Mesendoderm (in vitro differentiated cells): ENCODE measurements around the gene IMMP1L.

Experiments
- DNase-seq: peaks from one replicate; pipeline ENCODE4 v3.0.0; 2013
- H2AK5ac ChIP-seq: 2 replicates; pipeline ENCODE4 v1.6.1; 2013; ENCODE audit warnings: low read length, inconsistent platforms
- H2BK120ac ChIP-seq: 2 replicates; pipeline ENCODE4 v1.6.1; 2013; ENCODE audit warnings: low read depth, mild to moderate bottlenecking, low read length, moderate library complexity, mixed read lengths
- H2BK15ac ChIP-seq: replicated peaks from 2 replicates; pipeline ENCODE4 v1.6.1; 2013; ENCODE audit warnings: low read depth, mild to moderate bottlenecking, moderate library complexity
- H2BK5ac ChIP-seq: 2 replicates; pipeline ENCODE4 v1.6.1; 2013; ENCODE audit warnings: low read length, inconsistent platforms
- H3K18ac ChIP-seq: 2 replicates; pipeline ENCODE4 v1.6.1; 2013; ENCODE audit warnings: mild to moderate bottlenecking, low read length, mixed read lengths
- H3K23ac ChIP-seq: one replicate; pipeline ENCODE4 v1.6.1; 2013; ENCODE audit warnings: low read length
- H3K27ac ChIP-seq: 2 replicates; pipeline ENCODE4 v1.5.1; 2013; ENCODE audit warnings: low read depth, mild to moderate bottlenecking, inconsistent platforms, low read length, moderate library complexity
- H3K27me3 ChIP-seq: 2 replicates; pipeline ENCODE4 v1.6.1; 2013; ENCODE audit warnings: low read length, control low read depth, mild to moderate bottlenecking, inconsistent platforms; ENCODE audit not compliant: insufficient read depth, poor library complexity
- H3K36me3 ChIP-seq: 2 replicates; pipeline ENCODE4 v1.6.1; 2013; ENCODE audit warnings: low read length, inconsistent platforms; ENCODE audit not compliant: control insufficient read depth, insufficient read depth
- H3K4ac ChIP-seq: one replicate; pipeline ENCODE4 v1.6.1; 2013; ENCODE audit warnings: low read depth, mild to moderate bottlenecking, low read length, moderate library complexity
- H3K4me1 ChIP-seq: 2 replicates; pipeline ENCODE4 v1.6.1; 2013; ENCODE audit warnings: low read depth, low read length, inconsistent platforms; ENCODE audit not compliant: control insufficient read depth
- H3K4me2 ChIP-seq: 2 replicates; pipeline ENCODE4 v1.6.1; 2013; ENCODE audit warnings: low read length
- H3K4me3 ChIP-seq: 2 replicates; pipeline ENCODE4 v1.5.1; 2013; ENCODE audit warnings: mild to moderate bottlenecking, low read length
- H3K56ac ChIP-seq: one replicate; pipeline ENCODE4 v1.6.1; 2013; ENCODE audit warnings: low read length
- H3K79me1 ChIP-seq: 2 replicates; pipeline ENCODE4 v1.6.1; 2013; ENCODE audit warnings: low read length, inconsistent platforms
- H3K79me2 ChIP-seq: 2 replicates; pipeline ENCODE4 v1.6.1; 2013; ENCODE audit warnings: mild to moderate bottlenecking, low read length; ENCODE audit not compliant: control insufficient read depth, insufficient read depth
- H3K9ac ChIP-seq: 2 replicates; pipeline ENCODE4 v1.6.1; 2013; ENCODE audit warnings: low read length, inconsistent platforms
- H4K5ac ChIP-seq: one replicate; pipeline ENCODE4 v1.6.1; 2013; ENCODE audit warnings: low read length
- H4K8ac ChIP-seq: one replicate; pipeline ENCODE4 v1.6.1; 2013; ENCODE audit warnings: low read depth, mild to moderate bottlenecking, control low read depth, low read length, moderate library complexity
- WGBS: extraction: QIAGEN DNeasy Blood & Tissue Kit; methylation state at CpG from one replicate; pipeline ENCODE4 v1.1.7; 2013; ENCODE audit warnings: low lambda C conversion rate, missing lambda C conversion rate; ENCODE audit not compliant: insufficient coverage; ENCODE audit errors: extremely low coverage; 5-methylcytosine and 5-hydroxymethylcytosine counted together

Gene IMMP1L

GRCh38 chr11:31442086-31442485 is 67.3 kb downstream of the IMMP1L start:
- H3K79me1 ChIP-seq, result no peaks in the 10 kb centered on the region
- H3K4me1 ChIP-seq, result no peaks in the 10 kb centered on the region
- no peak overlapping the region for H3K4me2 ChIP-seq
- no CpG with 5 or more reads among the region's 2 CpGs for WGBS
- no peak overlapping the region for H3K27ac ChIP-seq
- no peak overlapping the region for H4K5ac ChIP-seq
- no peak overlapping the region for H2BK15ac ChIP-seq
- no peak overlapping the region for H3K9ac ChIP-seq
- H2BK5ac ChIP-seq, result no peak overlapping the region
- no peaks in the 10 kb centered on the region for H3K79me2 ChIP-seq
- DNase-seq, result no peak
- H3K27me3 ChIP-seq, result no peaks in the 10 kb centered on the region
- no peak overlapping the region for H2AK5ac ChIP-seq
- H3K18ac ChIP-seq, result no peak overlapping the region
- no peak overlapping the region for H3K56ac ChIP-seq
- H2BK120ac ChIP-seq, result no peak overlapping the region
- no peak overlapping the region for H3K23ac ChIP-seq
- no peak overlapping the region for H3K4ac ChIP-seq
- H3K4me3 ChIP-seq, result no peak overlapping the region
- H4K8ac ChIP-seq, result no peak overlapping the region
- no peaks in the 10 kb centered on the region for H3K36me3 ChIP-seq

DNA sequence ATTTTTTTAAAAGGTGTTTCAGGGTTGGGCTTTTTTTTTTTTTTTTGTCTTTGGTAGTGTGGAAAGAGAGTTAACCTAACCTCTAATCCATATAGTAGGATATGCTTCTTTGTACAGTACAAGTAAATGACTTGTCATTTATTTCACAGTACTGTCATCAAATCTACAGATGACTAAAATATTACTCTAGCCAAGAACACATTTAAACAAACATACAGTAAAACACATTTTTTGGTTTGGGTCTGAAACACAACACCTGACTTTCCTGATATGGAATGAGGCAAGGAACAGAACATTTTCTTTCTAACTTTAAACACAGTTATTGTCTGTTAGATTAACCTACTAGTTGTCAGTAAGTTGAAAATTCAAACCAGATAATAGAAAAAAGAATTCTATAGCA is 68.1 kb downstream of the IMMP1L start:
- H3K79me2 ChIP-seq, result no peaks in the 10 kb centered on the region
- no peaks in the 10 kb centered on the region for H3K79me1 ChIP-seq
- no peaks in the 10 kb centered on the region for H3K36me3 ChIP-seq
- no peak overlapping the region for H3K9ac ChIP-seq
- H2AK5ac ChIP-seq, result no peak overlapping the region
- H3K18ac ChIP-seq, result no peak overlapping the region
- H2BK15ac ChIP-seq, result no peak overlapping the region
- H4K5ac ChIP-seq, result no peak overlapping the region
- no peak overlapping the region for H4K8ac ChIP-seq
- H3K56ac ChIP-seq, result no peak overlapping the region
- no peak overlapping the region for H3K27ac ChIP-seq
- H3K4me1 ChIP-seq, result no peaks in the 10 kb centered on the region
- no peak for DNase-seq
- no peak overlapping the region for H3K23ac ChIP-seq
- no peak overlapping the region for H3K4me3 ChIP-seq
- H2BK5ac ChIP-seq, result no peak overlapping the region
- H3K4ac ChIP-seq, result no peak overlapping the region
- no peaks in the 10 kb centered on the region for H3K27me3 ChIP-seq
- H3K4me2 ChIP-seq, result no peak overlapping the region
- H2BK120ac ChIP-seq, result no peak overlapping the region

GRCh38 chr11:31437742-31438435 is 71.5 kb downstream of the IMMP1L start:
- Histone ChIP-seq H3K27ac (no peak overlapping the region), H4K5ac (no peak overlapping the region), H3K79me1 (no peaks in the 10 kb centered on the region), H3K9ac (no peak overlapping the region), H3K4ac (no peak overlapping the region), H2BK120ac (no peak overlapping the region), H4K8ac (no peak overlapping the region), H3K36me3 (no peaks in the 10 kb centered on the region), H3K23ac (no peak overlapping the region), H2AK5ac (no peak overlapping the region), H2BK5ac (no peak overlapping the region), H3K79me2 (no peaks in the 10 kb centered on the region), H2BK15ac (no peak overlapping the region), H3K18ac (no peak overlapping the region), H3K56ac (no peak overlapping the region), H3K27me3 (no peaks in the 10 kb centered on the region), H3K4me1 (no peaks in the 10 kb centered on the region), H3K4me2 (no peak overlapping the region), H3K4me3 (no peak overlapping the region)
- no peak for DNase-seq
- WGBS, result no CpG with 5 or more reads among the region's 2 CpGs

DNA sequence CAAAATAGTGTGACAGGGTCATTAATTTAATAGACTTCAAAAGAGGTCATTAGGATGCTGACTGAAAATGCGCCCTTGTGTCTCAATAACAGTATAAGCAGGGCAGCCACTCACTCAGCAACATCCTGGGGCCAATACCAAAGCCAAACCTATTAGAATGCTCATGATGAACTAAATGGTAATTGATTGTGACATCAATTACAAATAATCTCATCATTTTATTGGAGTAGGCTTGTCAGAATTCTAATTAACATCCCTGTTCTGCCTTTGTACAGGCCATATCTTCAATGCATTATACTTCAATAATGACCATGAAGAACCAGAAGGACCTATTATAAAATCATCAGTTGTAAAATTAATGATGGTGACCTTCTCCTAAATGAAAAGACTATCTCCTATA is 75.6 kb downstream of the IMMP1L start:
- no peak overlapping the region for H4K5ac ChIP-seq
- H3K56ac ChIP-seq, result no peak overlapping the region
- H3K4ac ChIP-seq, result no peak overlapping the region
- DNase-seq, result no peak
- H2BK120ac ChIP-seq, result no peak overlapping the region
- no peak overlapping the region for H3K18ac ChIP-seq
- H4K8ac ChIP-seq, result no peak overlapping the region
- no peak overlapping the region for H2AK5ac ChIP-seq
- H3K79me2 ChIP-seq, result no peaks in the 10 kb centered on the region
- no peaks in the 10 kb centered on the region for H3K27me3 ChIP-seq
- no peak overlapping the region for H3K23ac ChIP-seq
- no peak overlapping the region for H3K4me3 ChIP-seq
- WGBS, result no CpG with 5 or more reads among the region's 1 CpG
- no peaks in the 10 kb centered on the region for H3K36me3 ChIP-seq
- no peaks in the 10 kb centered on the region for H3K79me1 ChIP-seq
- H3K4me2 ChIP-seq, result no peak overlapping the region
- H2BK5ac ChIP-seq, result no peak overlapping the region
- H2BK15ac ChIP-seq, result no peak overlapping the region
- H3K4me1 ChIP-seq, result no peaks in the 10 kb centered on the region
- no peak overlapping the region for H3K9ac ChIP-seq
- H3K27ac ChIP-seq, result no peak overlapping the region

GRCh38 chr11:31424652-31425051 is 84.8 kb downstream of the IMMP1L start:
- H4K5ac ChIP-seq, result no peak overlapping the region
- no peak overlapping the region for H3K4me3 ChIP-seq
- H4K8ac ChIP-seq, result no peak overlapping the region
- DNase-seq, result no peak
- H3K23ac ChIP-seq, result no peak overlapping the region
- H2BK15ac ChIP-seq, result no peak overlapping the region
- no peaks in the 10 kb centered on the region for H3K4me1 ChIP-seq
- H3K27me3 ChIP-seq, result no peaks in the 10 kb centered on the region
- no peak overlapping the region for H3K4ac ChIP-seq
- H2BK5ac ChIP-seq, result no peak overlapping the region
- no peak overlapping the region for H3K9ac ChIP-seq
- no peaks in the 10 kb centered on the region for H3K36me3 ChIP-seq
- H3K79me2 ChIP-seq, result no peaks in the 10 kb centered on the region
- no peak overlapping the region for H3K4me2 ChIP-seq
- no peak overlapping the region for H2AK5ac ChIP-seq
- no peaks in the 10 kb centered on the region for H3K79me1 ChIP-seq
- H3K18ac ChIP-seq, result no peak overlapping the region
- no peak overlapping the region for H3K56ac ChIP-seq
- no peak overlapping the region for H3K27ac ChIP-seq
- no peak overlapping the region for H2BK120ac ChIP-seq

- Histone ChIP-seq H2BK5ac (no peak overlapping the region), H3K4me2 (no peak overlapping the region), H2AK5ac (no peak overlapping the region), H4K5ac (no peak overlapping the region), H3K4ac (no peak overlapping the region), H3K9ac (no peak overlapping the region), H3K79me2 (no peaks in the 10 kb centered on the region), H2BK120ac (no peak overlapping the region), H3K4me3 (no peak overlapping the region), H3K4me1 (no peaks in the 10 kb centered on the region), H2BK15ac (no peak overlapping the region), H3K27me3 (no peaks in the 10 kb centered on the region), H3K27ac (no peak overlapping the region), H3K18ac (no peak overlapping the region), H3K56ac (no peak overlapping the region), H3K23ac (no peak overlapping the region), H4K8ac (no peak overlapping the region), H3K36me3 (no peaks in the 10 kb centered on the region), H3K79me1 (no peaks in the 10 kb centered on the region)
- DNase-seq, result no peak
- no CpG with 5 or more reads among the region's 1 CpG for WGBS
Observed at GRCh38 chr11:31422703-31423102, 86.7 kb downstream of the IMMP1L start.
